Nucleus accumbens (tissue), 56 donors: ENCODE results near the gene NDRG4.

ENCODE experiments used
- DNase-seq, 56 donors: peaks; one replicate each; lab custom pipeline; 2025; lab: John Stamatoyannopoulos, UW

The NDRG4 gene

GRCh38 chr16:58507963-58508670, 8.2 kb downstream of the NDRG4 start:
- DNase-seq, result no peak

- no peak for DNase-seq
These were observed 8.8 kb downstream of the NDRG4 start for GRCh38 chr16:58508671-58509251.

- DNase-seq, result no peak
These were observed 9.5 kb downstream of the NDRG4 start for GRCh38 chr16:58509256-58510096.

GRCh38 chr16:58510097-58510775, 10.3 kb downstream of the NDRG4 start:
- DNase-seq, result no peak

GRCh38 chr16:58510776-58511628, 11.1 kb downstream of the NDRG4 start:
- no peak for DNase-seq

- DNase-seq, result peak in 40 of 56 donors; percentile 21 to 82 (median 44)
These were observed 12.2 kb downstream of the NDRG4 start for GRCh38 chr16:58511933-58512815.

- no peak for DNase-seq
These were observed 13.9 kb downstream of the NDRG4 start for GRCh38 chr16:58513874-58514273.

- peak; percentile 30 to 93 (median 78) for DNase-seq
These were observed 15.4 kb downstream of the NDRG4 start, which contains the start of gene SETD6 for GRCh38 chr16:58515125-58515870. TSS of gene SETD6 (plus strand) at chr16:58515517. CDS start at chr16:58515538, 21 bp downstream.

- peak in 1 of 56 donors; percentile 52 for DNase-seq
These were observed 16.2 kb downstream of the NDRG4 start for GRCh38 chr16:58515871-58516767.

GRCh38 chr16:58516768-58517107, 16.8 kb downstream of the NDRG4 start:
- DNase-seq, result no peak

- no peak for DNase-seq
These were observed 18.4 kb downstream of the NDRG4 start for GRCh38 chr16:58518083-58518979.

- no peak for DNase-seq
These were observed 19.0 kb downstream of the NDRG4 start for GRCh38 chr16:58518980-58519368.

- DNase-seq, result no peak
These were observed 19.8 kb downstream of the NDRG4 start for GRCh38 chr16:58519707-58520106.

- no peak for DNase-seq
These were observed 30.2 kb downstream of the NDRG4 start for GRCh38 chr16:58530179-58530578.

GRCh38 chr16:58532414-58532813, 32.5 kb downstream of the NDRG4 start:
- DNase-seq, result no peak
